Neural progenitor cell (in vitro differentiated cells): ENCODE results near the gene ZSWIM3.
"Not testable (repeated sequence)": the region's sequence is repeated elsewhere in the genome, so short reads cannot be mapped to it uniquely, and the experiment has no call there.

Experiments used
- CTCF ChIP-seq: fragments of 200-600 bp; sonication (generic); IDR thresholded peaks from 2 replicates; pipeline ENCODE4 v1.5.1; 2017; ENCODE audit warnings: antibody characterized with exemption, mild to moderate bottlenecking
- EZH2 ChIP-seq: fragments of 200-600 bp; sonication (generic); IDR thresholded peaks from 2 replicates; pipeline ENCODE4 v1.6.1; 2017; ENCODE audit warnings: antibody characterized with exemption, mild to moderate bottlenecking, moderate library complexity

- not testable (repeated sequence) for TF ChIP-seq CTCF, EZH2
Measured at GRCh38 chr20:45829673-45830106, 27.7 kb upstream of the ZSWIM3 start.
